HepG2 (cell line): Measurements from ENCODE around the gene NCKAP1. TPM values are rescaled to one million over a fixed set of nuclear protein-coding genes. Genes with fewer than 3 reads are reported as not detected.

Experiments used
- E2F2 ChIP-seq: sonication (generic); formaldehyde crosslinking; IDR thresholded peaks from 2 replicates; pipeline ENCODE4 v1.4.0; 2020; ENCODE audit warnings: missing genetic modification reagents, borderline replicate concordance
- JUND ChIP-seq: sonication (generic); formaldehyde crosslinking; IDR thresholded peaks from 2 replicates; pipeline ENCODE4 v1.8.0; 2022; ENCODE audit warnings: mild to moderate bottlenecking, missing genetic modification reagents
- KDM1A ChIP-seq: IDR thresholded peaks from 2 replicates; pipeline ENCODE4 v1.6.1; 2016; ENCODE audit warnings: missing compliant biosample characterization
- KLF16 ChIP-seq, 2 experiments: sonication (generic) in 1 of 2; formaldehyde crosslinking in 1 of 2; IDR thresholded peaks; 2 replicates each; pipeline versions ENCODE4 v1.6.1 to v1.8.0; 2016 to 2023; ENCODE audit warnings: missing genetic modification reagents in 2 of 2, missing compliant biosample characterization in 1 of 2
- KMT2B ChIP-seq: IDR thresholded peaks from 2 replicates; pipeline ENCODE4 v1.6.1; 2016; ENCODE audit warnings: missing genetic modification reagents, missing compliant biosample characterization
- MYC ChIP-seq: sonication (generic); formaldehyde crosslinking; IDR thresholded peaks from 2 replicates; pipeline ENCODE4 v1.9.0; 2021; ENCODE audit warnings: missing genetic modification reagents, borderline replicate concordance
- PCBP2 ChIP-seq: fragments of 200-400 bp; formaldehyde crosslinking; optimal IDR thresholded peaks from 2 replicates; pipeline ENCODE3; 2018; ENCODE audit warnings: low read length, low read depth; ENCODE audit not compliant: poor library complexity, severe bottlenecking
- PHF21A ChIP-seq: sonication (generic); formaldehyde crosslinking; IDR thresholded peaks from 2 replicates; pipeline ENCODE4 v1.5.0; 2020; ENCODE audit warnings: mild to moderate bottlenecking, missing genetic modification reagents
- SALL1 ChIP-seq: sonication (generic); formaldehyde crosslinking; IDR thresholded peaks from 2 replicates; pipeline ENCODE4 v1.8.0; 2022; ENCODE audit warnings: mild to moderate bottlenecking, missing genetic modification reagents
- SOX5 ChIP-seq: IDR thresholded peaks from 2 replicates; pipeline ENCODE4 v1.6.1; 2016; ENCODE audit warnings: borderline replicate concordance
- STAT5B ChIP-seq: sonication (generic); formaldehyde crosslinking; IDR thresholded peaks from 2 replicates; pipeline ENCODE4 v1.4.0; 2020; ENCODE audit warnings: missing genetic modification reagents
- U2AF1 ChIP-seq: fragments of 200-400 bp; formaldehyde crosslinking; optimal IDR thresholded peaks from 2 replicates; pipeline ENCODE3; 2017; ENCODE audit warnings: mild to moderate bottlenecking, low read depth, low read length
- ZBTB10 ChIP-seq: sonication (generic); formaldehyde crosslinking; IDR thresholded peaks from 2 replicates; pipeline ENCODE4 v1.4.0; 2020; ENCODE audit warnings: missing genetic modification reagents, borderline replicate concordance
- ZBTB20 ChIP-seq: sonication (generic); formaldehyde crosslinking; IDR thresholded peaks from 2 replicates; pipeline ENCODE4 v1.8.1; 2023; ENCODE audit warnings: missing genetic modification reagents, low read depth, mild to moderate bottlenecking, borderline replicate concordance
- ZFY ChIP-seq: sonication (generic); formaldehyde crosslinking; IDR thresholded peaks from 2 replicates; pipeline ENCODE4 v1.4.0; 2020; ENCODE audit warnings: missing genetic modification reagents
- ZNF256 ChIP-seq: sonication (generic); formaldehyde crosslinking; conservative IDR thresholded peaks from 2 replicates; pipeline ENCODE4 v1.4.0; 2020; ENCODE audit warnings: missing genetic modification reagents
- ZNF333 ChIP-seq: sonication (generic); formaldehyde crosslinking; IDR thresholded peaks from 2 replicates; pipeline ENCODE4 v1.4.0; 2020; ENCODE audit warnings: mild to moderate bottlenecking, missing genetic modification reagents, borderline replicate concordance
- ZNF432 ChIP-seq: sonication (generic); formaldehyde crosslinking; IDR thresholded peaks from 2 replicates; pipeline ENCODE4 v1.5.0; 2020; ENCODE audit warnings: missing genetic modification reagents, mild to moderate bottlenecking, borderline replicate concordance
- ZNF557 ChIP-seq: sonication (generic); formaldehyde crosslinking; IDR thresholded peaks from 2 replicates; pipeline ENCODE4 v1.4.0; 2020; ENCODE audit warnings: missing genetic modification reagents
- ZNF740 ChIP-seq: sonication (generic); formaldehyde crosslinking; IDR thresholded peaks from 2 replicates; pipeline ENCODE4 v1.4.0; 2020; ENCODE audit warnings: missing genetic modification reagents
- ZSCAN21 ChIP-seq: sonication (generic); formaldehyde crosslinking; IDR thresholded peaks from 2 replicates; pipeline ENCODE4 v1.8.0; 2022; ENCODE audit warnings: mild to moderate bottlenecking, missing genetic modification reagents, moderate library complexity, borderline replicate concordance
- ZSCAN30 ChIP-seq: sonication (generic); formaldehyde crosslinking; IDR thresholded peaks from 2 replicates; pipeline ENCODE4 v1.5.0; 2020; ENCODE audit warnings: mild to moderate bottlenecking, missing genetic modification reagents
- ZSCAN31 ChIP-seq: sonication (generic); formaldehyde crosslinking; IDR thresholded peaks from 2 replicates; pipeline ENCODE4 v1.5.0; 2020; ENCODE audit warnings: low read depth, mild to moderate bottlenecking, missing genetic modification reagents
- polyA plus RNA-seq, 8 experiments: library from polyadenylated mRNA; depleted of rRNA in 3 of 8; stranded (reverse) in 7 of 8; unstranded in 1 of 8; fragments of >200 nt; fragmentation: Illumina TruSeq in 4 of 8; extraction: Trizol in 4 of 8; gene quantifications; 2 replicates each; pipeline versions ENCODE4 v1.2.1 to v1.2.3, GENCODE V29; 2011 to 2016; ENCODE audit warnings: low read depth in 4 of 8, missing spikeins in 1 of 8, mixed read lengths in 1 of 8; ENCODE audit not compliant: insufficient read depth in 1 of 8
- total RNA-seq, 5 experiments: library from RNA; depleted of rRNA; stranded (reverse); fragments of >200 nt; fragmentation: Illumina TruSeq; extraction: Trizol; gene quantifications; 2 replicates each; pipeline ENCODE4 v1.2.3, GENCODE V29; 2016; ENCODE audit warnings: low read depth in 1 of 5

The NCKAP1 gene
- total and polyA plus RNA-seq, 2 of the 13 experiments (the other 11 are each of a cell fraction or from before 2014, with no cell fraction given) = 72.1 to 96.3 TPM

GRCh38 chr2:183078464-183079138 is 40.3 kb upstream of the NCKAP1 start, which contains the start of gene DUSP19 (continued):
- TF ChIP-seq ZNF333 (CRISPR knock-in tag) = 0 out of 2 replicates have a peak, but pooled peaks have one; percentile 63
- TF ChIP-seq ZFY = peak; percentile 41; the same call in 1 of the 2 replicates
- TF ChIP-seq ZNF557 (CRISPR knock-in tag) = peak; percentile 75; the same call in 1 of the 2 replicates
- no peak for TF ChIP-seq STAT5B
- TF ChIP-seq MYC (CRISPR knock-in tag) = no peak; the same call in 1 of the 2 replicates
- no peak for TF ChIP-seq ZBTB10 (CRISPR knock-in tag)
- TF ChIP-seq ZNF432 (CRISPR knock-in tag) = no peak
- TF ChIP-seq SALL1 (CRISPR knock-in tag) = peak; percentile 83
- peak; percentile 19; the same call in 1 of the 2 replicates for TF ChIP-seq E2F2
- TF ChIP-seq PHF21A = peak; percentile 81
- TF ChIP-seq U2AF1 = peak; percentile 34
- TF ChIP-seq KMT2B (CRISPR knock-in tag) = peak; percentile 94
- peak in 1 of 2 experiments; percentile 56; a peak in 1 of 4 replicates for TF ChIP-seq KLF16 (CRISPR knock-in tag; IDR thresholded peaks at IDR 0.05)
- TF ChIP-seq KDM1A = no peak
- TF ChIP-seq PCBP2 = no peak
- 0 out of 2 replicates have a peak, but pooled peaks have one; percentile 26 for TF ChIP-seq ZSCAN21 (CRISPR knock-in tag)
- peak; percentile 48; the same call in 1 of the 2 replicates for TF ChIP-seq ZBTB20
- peak; percentile 73; the same call in 1 of the 2 replicates for TF ChIP-seq ZSCAN31 (CRISPR knock-in tag)
- TF ChIP-seq SOX5 (CRISPR knock-in tag) = no peak
- TF ChIP-seq ZSCAN30 (CRISPR knock-in tag) = no peak
- TF ChIP-seq ZNF740 (CRISPR knock-in tag) = 0 out of 2 replicates have a peak, but pooled peaks have one; percentile 19
- peak; percentile 36; the same call in 1 of the 2 replicates for TF ChIP-seq JUND (CRISPR knock-in tag)
- peak; percentile 73 for TF ChIP-seq ZNF256 (CRISPR knock-in tag)
